T-helper 1 cell treated with Interleukin-12 subunit alpha and Interleukin-12 subunit beta and Interleukin-4 antibody, amounts not matched to agents 30 μg/mL and 1 μg/mL, for 36 hours (primary cell): ENCODE measurements around the gene STARD7.
A peak's percentile ranks its signal among the peaks of the same experiment; 100 is the strongest.

Source experiments
- H3K27ac Mint-ChIP-seq: one replicate; pipeline ENCODE4 v1.8.0; 2021; ENCODE audit warnings: mild to moderate bottlenecking, mixed read lengths
- H3K27me3 Mint-ChIP-seq: one replicate; pipeline ENCODE4 v1.8.0; 2021; ENCODE audit warnings: low read depth, mixed read lengths
- H3K36me3 Mint-ChIP-seq: one replicate; pipeline ENCODE4 v1.8.0; 2021; ENCODE audit warnings: low read depth, mixed read lengths
- H3K4me1 Mint-ChIP-seq: one replicate; pipeline ENCODE4 v1.8.0; 2021; ENCODE audit warnings: low read depth, mixed read lengths
- H3K4me3 Mint-ChIP-seq: one replicate; pipeline ENCODE4 v1.8.0; 2021; ENCODE audit warnings: mild to moderate bottlenecking, moderate library complexity, mixed read lengths
- H3K9me3 Mint-ChIP-seq: one replicate; pipeline ENCODE4 v1.8.0; 2021; ENCODE audit warnings: mixed read lengths

STARD7 gene

GRCh38 chr2:96197546-96198255 lies 10.9 kb downstream of the STARD7 start:
- peaks cover 43% of the 10 kb centered on the region for H3K4me1 Mint-ChIP-seq
- no peaks in the 10 kb centered on the region for H3K27me3 Mint-ChIP-seq
- no peaks in the 10 kb centered on the region for H3K9me3 Mint-ChIP-seq
- no peak overlapping the region for H3K27ac Mint-ChIP-seq
- no peak overlapping the region for H3K4me3 Mint-ChIP-seq
- H3K36me3 Mint-ChIP-seq: peaks cover 24% of the 10 kb centered on the region

- Mint-ChIP-seq H3K4me3 (no peak overlapping the region), H3K27me3 (no peaks in the 10 kb centered on the region), H3K4me1 (peaks cover 40% of the 10 kb centered on the region), H3K27ac (peak overlapping the region; percentile 3), H3K9me3 (no peaks in the 10 kb centered on the region), H3K36me3 (peaks cover 36% of the 10 kb centered on the region)
These were observed 13.1 kb downstream of the STARD7 start for GRCh38 chr2:96195410-96196066.

DNA sequence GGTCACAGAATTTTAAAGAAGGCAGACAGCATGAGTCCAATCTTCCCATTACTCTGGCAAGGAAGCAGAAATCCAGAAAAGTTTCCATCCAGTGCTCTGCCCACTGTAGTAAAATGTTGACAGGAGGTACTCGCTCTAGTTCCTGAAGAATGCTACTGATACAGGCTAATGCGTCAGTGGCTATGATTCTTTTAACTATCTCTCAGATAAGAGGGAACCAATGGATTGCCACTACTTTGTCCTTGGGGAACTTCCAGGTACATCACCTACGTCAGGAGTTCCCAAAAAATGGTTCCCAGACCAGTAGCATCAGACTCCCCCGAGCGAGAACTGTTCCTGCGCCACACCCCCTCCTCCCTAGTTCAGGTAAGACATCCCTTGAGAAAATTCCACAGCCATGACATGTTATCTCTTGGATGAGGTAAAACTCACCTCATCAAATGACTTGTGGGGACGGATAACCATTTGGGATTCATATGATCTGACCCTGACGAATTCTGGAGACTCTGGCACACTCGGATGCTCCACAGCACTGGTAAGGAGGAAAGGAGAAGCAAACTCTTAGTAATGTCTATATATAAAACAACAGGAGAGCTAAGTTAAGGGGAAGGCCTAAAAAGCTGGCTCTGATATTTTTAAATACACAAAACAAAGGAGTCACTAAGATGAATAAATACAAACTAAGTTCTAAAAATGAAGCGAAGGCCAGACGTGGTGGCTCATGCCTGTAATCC lies 16.5 kb downstream of the STARD7 start:
- Mint-ChIP-seq H3K9me3 (no peaks in the 10 kb centered on the region), H3K4me3 (no peak overlapping the region), H3K27ac (no peak overlapping the region), H3K36me3 (peaks cover 39% of the 10 kb centered on the region), H3K4me1 (peaks cover 27% of the 10 kb centered on the region), H3K27me3 (no peaks in the 10 kb centered on the region)

- Mint-ChIP-seq H3K27ac (no peak overlapping the region), H3K4me3 (no peak overlapping the region), H3K9me3 (no peaks in the 10 kb centered on the region), H3K36me3 (peaks cover 49% of the 10 kb centered on the region), H3K4me1 (peaks cover 20% of the 10 kb centered on the region), H3K27me3 (no peaks in the 10 kb centered on the region)
These were observed 19.7 kb downstream of the STARD7 start for GRCh38 chr2:96188821-96189526.

DNA sequence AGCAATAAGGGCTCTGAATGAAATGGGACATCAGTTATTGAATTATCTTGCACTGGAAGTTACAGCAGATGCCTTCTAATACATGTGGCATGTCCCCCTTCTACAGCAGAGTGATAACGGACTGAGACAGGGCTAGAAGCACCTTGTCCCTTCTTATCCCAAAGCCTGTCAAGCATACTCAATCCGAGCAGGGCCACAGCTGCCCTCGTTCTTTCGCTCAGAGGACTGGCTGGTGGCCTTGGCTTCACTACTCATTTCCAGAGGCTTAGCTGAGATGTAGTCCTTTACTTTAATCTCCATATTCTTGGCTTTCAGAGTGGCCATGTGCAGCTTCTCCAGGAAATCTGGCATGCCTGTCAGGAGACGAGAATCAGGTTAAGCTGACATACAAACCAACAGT lies 22.1 kb downstream of the STARD7 start:
- Mint-ChIP-seq H3K27ac (no peak overlapping the region), H3K4me3 (no peak overlapping the region), H3K9me3 (no peaks in the 10 kb centered on the region), H3K4me1 (peaks cover 6% of the 10 kb centered on the region), H3K27me3 (no peaks in the 10 kb centered on the region), H3K36me3 (peaks cover 32% of the 10 kb centered on the region)

GRCh38 chr2:96185516-96185915 lies 23.1 kb downstream of the STARD7 start:
- Mint-ChIP-seq H3K36me3 (peaks cover 26% of the 10 kb centered on the region), H3K27me3 (no peaks in the 10 kb centered on the region)

DNA sequence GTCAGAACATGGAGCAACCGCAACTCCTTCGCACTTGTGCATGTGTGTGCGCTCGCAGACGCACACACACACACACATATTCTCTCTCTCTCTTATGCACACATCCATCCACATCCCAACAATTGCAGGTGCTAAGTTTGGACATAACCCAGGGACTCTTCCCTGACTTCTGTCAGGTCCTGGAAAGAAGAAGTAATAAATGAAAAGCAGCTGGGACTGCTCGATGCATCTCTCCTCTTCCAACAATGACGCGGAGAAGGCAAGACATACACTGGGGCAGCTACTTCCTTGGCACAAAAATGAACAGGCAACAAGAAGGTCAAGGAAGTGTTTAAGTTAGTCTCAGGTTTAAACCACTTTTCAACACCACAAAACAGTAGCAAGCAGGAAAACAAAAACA lies 23.6 kb downstream of the STARD7 start:
- Mint-ChIP-seq H3K27ac (no peak overlapping the region), H3K4me3 (no peak overlapping the region), H3K4me1 (peaks cover 8% of the 10 kb centered on the region), H3K9me3 (no peaks in the 10 kb centered on the region), H3K36me3 (peaks cover 26% of the 10 kb centered on the region), H3K27me3 (no peaks in the 10 kb centered on the region)

More at GRCh38 chr2:96185516-96185915, 23.1 kb downstream of the STARD7 start:
- Mint-ChIP-seq H3K27ac (no peak overlapping the region), H3K9me3 (no peaks in the 10 kb centered on the region), H3K4me3 (no peak overlapping the region), H3K4me1 (peaks cover 7% of the 10 kb centered on the region)

GRCh38 chr2:96184188-96184587 lies 24.4 kb downstream of the STARD7 start:
- H3K4me1 Mint-ChIP-seq: peaks cover 8% of the 10 kb centered on the region
- no peaks in the 10 kb centered on the region for H3K27me3 Mint-ChIP-seq
- H3K36me3 Mint-ChIP-seq: peaks cover 25% of the 10 kb centered on the region
- no peaks in the 10 kb centered on the region for H3K9me3 Mint-ChIP-seq
- no peak overlapping the region for H3K27ac Mint-ChIP-seq
- H3K4me3 Mint-ChIP-seq: no peak overlapping the region

DNA sequence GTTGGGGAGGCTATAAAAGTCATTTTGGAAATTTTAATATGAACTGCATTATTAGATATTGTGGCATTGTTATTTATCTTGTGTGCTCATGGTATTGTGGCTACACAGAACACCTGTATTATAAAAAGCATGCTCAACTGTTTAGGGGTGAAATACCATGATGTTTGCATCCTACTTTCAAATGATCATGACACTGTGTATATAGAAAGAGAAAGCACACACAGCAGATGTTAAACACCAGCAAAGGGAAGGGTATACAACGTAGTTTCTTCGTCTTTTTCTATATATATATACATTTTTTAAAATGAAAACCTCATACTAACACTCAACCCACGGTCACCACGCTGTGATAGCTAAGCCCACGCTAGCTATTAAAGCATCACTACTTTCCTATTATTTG lies 27.1 kb downstream of the STARD7 start:
- Mint-ChIP-seq H3K4me1 (peaks cover 8% of the 10 kb centered on the region), H3K27me3 (no peaks in the 10 kb centered on the region), H3K9me3 (no peaks in the 10 kb centered on the region), H3K4me3 (no peak overlapping the region), H3K27ac (no peak overlapping the region), H3K36me3 (peaks cover 18% of the 10 kb centered on the region)

DNA sequence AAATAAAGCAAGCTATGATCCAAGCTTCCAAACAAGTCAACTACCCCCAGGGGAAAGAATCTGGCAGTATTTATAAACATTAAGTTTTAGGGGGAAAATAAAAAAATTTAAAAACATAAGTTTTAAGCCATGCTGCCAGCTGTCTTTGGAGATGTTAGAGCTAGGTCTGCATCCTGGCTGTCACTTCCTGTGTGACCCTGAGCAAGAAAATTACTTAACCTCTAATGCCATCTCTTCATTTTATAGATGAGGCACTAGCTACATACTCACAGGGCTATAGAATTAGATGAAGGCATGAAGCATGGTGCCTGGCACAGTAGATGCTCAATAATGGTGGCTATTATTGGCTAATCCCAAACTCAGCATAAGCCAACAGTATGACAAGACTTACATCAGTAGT lies 28.1 kb downstream of the STARD7 start:
- Mint-ChIP-seq H3K27me3 (no peaks in the 10 kb centered on the region), H3K4me3 (no peak overlapping the region), H3K9me3 (no peaks in the 10 kb centered on the region), H3K27ac (no peak overlapping the region), H3K36me3 (peaks cover 14% of the 10 kb centered on the region), H3K4me1 (peaks cover 8% of the 10 kb centered on the region)

DNA sequence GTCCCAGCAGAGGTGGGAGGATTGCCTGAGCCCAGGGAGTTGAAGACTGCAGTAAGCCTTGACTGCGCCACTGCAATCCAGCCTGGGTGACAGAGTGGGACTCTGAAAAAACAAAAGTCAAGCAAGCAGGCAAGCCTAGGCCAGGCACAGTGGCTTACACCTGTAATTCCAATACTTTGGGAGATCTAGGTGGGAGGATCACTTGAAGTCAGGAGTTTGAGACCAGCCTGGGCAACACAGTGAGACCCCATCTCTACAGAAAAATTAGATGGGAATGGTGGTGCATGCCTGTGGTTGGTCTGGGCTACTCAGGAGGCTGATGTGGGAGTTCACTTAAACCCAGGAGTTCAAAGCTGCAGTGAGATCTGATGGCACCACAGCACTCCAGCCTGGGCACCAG lies 28.6 kb downstream of the STARD7 start:
- Mint-ChIP-seq H3K27ac (no peak overlapping the region), H3K9me3 (no peaks in the 10 kb centered on the region), H3K4me3 (no peak overlapping the region), H3K4me1 (peaks cover 5% of the 10 kb centered on the region), H3K27me3 (no peaks in the 10 kb centered on the region), H3K36me3 (peaks cover 10% of the 10 kb centered on the region)

- Mint-ChIP-seq H3K4me1 (peaks cover 10% of the 10 kb centered on the region), H3K36me3 (no peaks in the 10 kb centered on the region), H3K27me3 (no peaks in the 10 kb centered on the region), H3K9me3 (no peaks in the 10 kb centered on the region), H3K27ac (no peak overlapping the region), H3K4me3 (no peak overlapping the region)
These were observed 32.0 kb downstream of the STARD7 start for GRCh38 chr2:96176661-96177060.

DNA sequence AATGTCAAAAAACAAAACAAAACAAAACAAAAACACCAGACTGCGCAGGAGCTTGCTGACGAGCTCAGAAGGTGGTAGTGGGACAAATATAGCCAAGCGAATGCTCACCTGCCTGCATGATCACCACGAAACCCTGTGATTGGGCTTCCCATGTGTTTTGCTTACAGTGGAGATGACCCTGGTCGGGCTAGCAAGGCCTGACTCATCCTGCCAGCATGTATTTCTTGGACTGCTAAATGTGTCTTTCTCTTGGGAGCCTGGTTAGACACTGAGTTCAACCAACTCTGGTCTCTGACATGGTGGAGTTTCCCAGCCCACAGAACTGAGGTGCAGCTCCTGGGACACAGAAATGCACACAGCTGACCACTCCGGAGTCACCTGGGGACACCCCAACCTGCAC lies 32.7 kb downstream of the STARD7 start:
- H3K36me3 Mint-ChIP-seq: no peaks in the 10 kb centered on the region
- no peak overlapping the region for H3K4me3 Mint-ChIP-seq
- H3K27me3 Mint-ChIP-seq: no peaks in the 10 kb centered on the region
- H3K27ac Mint-ChIP-seq: no peak overlapping the region
- H3K9me3 Mint-ChIP-seq: no peaks in the 10 kb centered on the region
- H3K4me1 Mint-ChIP-seq: peaks cover 10% of the 10 kb centered on the region

GRCh38 chr2:96174251-96175144 lies 34.1 kb downstream of the STARD7 start:
- H3K4me3 Mint-ChIP-seq: no peak overlapping the region
- peaks cover 5% of the 10 kb centered on the region for H3K4me1 Mint-ChIP-seq

More at GRCh38 chr2:96174251-96175144, 34.1 kb downstream of the STARD7 start:
- Mint-ChIP-seq H3K27me3 (no peaks in the 10 kb centered on the region), H3K36me3 (no peaks in the 10 kb centered on the region), H3K27ac (peak overlapping the region; percentile 39), H3K9me3 (no peaks in the 10 kb centered on the region)
